Activated CD8-positive, alpha-beta memory T cell treated with anti-CD3 and anti-CD28 coated beads, Interleukin-2, amount 50 U/mL, for 48 hours (primary cell): ENCODE measurements around the gene HYPK.

Experiments used
- DNase-seq: peaks from one replicate; pipeline ENCODE4 v3.0.0-alpha.2; 2020

HYPK gene

GRCh38 chr15:43852607-43853006 is 52.2 kb downstream of the HYPK start:
- DNase-seq = no peak
